ENCODE data around the gene CNTN4.

CNTN4 gene

DNA sequence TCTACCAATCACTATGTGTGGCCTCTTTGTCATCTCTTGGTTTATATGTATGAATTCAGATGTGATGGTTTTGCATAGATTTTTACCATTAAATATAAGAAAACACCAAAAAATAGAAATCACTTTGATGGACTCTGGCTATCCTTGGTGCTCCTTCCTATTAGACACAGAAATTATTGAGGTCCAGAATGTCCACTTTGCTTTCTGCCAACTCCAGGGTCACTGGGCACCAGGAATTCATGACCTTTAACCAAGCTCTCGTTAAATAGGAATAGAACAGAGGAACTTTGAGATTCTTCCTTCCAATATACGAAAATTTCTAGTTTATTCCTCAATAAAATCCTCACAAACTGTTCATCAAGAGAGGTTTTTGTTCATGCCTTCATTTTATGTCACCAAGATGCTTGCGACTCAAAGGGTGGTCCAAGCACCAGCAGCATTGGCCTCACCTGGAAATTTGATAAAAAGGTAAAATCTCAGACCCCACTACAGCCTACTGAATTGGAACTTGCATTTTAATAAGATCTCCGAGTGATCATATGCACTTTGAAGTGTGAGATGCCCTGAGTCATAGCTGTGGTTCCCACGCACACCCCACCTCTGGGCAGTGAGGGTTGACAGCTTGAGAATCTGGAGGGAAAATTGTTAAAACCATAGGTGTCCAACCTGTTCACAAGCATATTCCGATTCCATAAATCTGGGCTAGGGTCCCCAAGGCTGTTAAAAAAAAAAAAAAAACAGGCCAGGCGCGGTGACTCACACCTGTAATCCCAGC, 725.0 kb downstream of the CNTN4 start:
- no peak for DNase-seq

DNA sequence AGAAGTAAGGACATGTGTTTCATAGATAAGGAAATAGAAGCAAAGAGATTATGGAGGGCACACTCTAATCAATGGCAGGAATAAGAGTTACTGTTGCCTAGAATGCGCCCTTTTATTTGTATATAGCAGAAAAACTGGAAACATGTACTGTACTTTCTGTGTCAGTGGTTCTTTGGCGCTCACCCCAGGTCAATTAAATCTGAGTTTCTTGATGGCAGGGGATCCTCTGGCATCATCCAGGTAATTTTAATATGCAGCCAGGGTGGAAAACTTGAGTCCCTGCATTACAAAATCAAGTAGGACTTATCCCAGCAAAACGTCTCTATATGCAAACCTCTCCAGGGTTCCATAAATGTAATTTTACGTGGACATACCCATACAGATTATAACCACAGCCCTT, 727.4 kb downstream of the CNTN4 start:
- DNase-seq, result no peak

DNA sequence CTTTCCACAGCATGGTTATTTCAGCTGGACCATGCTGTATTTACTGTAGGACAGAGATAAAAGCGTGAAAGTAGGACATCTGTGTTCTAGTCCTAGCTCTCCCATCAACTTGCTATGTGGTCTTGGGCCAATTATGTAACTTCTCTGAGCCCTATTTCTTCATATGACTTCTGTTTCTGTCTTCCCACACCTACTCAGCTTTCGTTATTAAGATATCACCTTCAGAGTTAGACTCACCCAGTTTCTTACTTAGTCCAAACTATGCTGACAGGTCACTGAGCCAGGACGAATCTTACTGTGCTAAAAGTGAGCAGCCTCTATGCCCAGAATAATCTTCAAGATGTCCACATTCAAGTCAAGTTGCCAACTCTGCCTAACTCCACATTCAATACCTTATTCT, 727.8 kb downstream of the CNTN4 start:
- DNase-seq, result no peak

DNA sequence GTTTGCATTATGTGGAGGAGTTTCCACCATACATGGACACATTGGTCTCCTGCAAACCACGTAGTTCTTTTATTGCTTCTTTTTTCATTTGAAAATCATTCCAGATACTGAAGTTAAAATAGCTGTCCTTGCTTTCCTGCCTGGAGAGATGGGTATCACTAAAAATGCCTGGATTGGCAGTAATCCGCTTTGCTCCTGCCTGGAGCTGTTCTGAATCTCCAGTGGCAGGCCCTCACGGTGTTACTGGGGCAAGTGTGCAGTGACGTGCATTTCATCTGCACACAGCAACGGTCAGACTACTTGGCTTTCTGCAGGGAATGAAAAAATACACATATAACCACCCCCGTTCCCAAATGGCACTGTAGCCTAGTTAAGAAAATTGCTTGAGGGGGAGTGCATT, 738.6 kb downstream of the CNTN4 start:
- DNase-seq, result no peak

DNA sequence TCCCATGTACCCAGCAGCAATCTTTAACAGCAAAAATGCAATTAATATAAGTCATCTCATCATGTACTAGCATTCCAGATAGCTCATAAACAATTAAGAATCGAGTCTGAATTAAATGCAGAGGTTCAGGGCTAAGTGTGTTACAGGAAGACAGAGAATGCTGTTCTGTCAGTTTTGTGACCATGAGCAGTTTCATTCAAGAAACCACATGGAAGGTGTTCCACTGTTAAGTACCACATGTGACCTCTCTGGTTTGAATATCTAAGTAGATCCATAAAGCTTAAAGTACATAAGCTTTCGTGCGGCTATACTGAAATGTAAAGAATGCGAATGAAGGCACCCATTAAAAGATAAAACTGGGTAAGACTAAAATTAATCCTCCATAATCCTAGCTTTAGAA, 739.2 kb downstream of the CNTN4 start:
- no peak for DNase-seq

DNA sequence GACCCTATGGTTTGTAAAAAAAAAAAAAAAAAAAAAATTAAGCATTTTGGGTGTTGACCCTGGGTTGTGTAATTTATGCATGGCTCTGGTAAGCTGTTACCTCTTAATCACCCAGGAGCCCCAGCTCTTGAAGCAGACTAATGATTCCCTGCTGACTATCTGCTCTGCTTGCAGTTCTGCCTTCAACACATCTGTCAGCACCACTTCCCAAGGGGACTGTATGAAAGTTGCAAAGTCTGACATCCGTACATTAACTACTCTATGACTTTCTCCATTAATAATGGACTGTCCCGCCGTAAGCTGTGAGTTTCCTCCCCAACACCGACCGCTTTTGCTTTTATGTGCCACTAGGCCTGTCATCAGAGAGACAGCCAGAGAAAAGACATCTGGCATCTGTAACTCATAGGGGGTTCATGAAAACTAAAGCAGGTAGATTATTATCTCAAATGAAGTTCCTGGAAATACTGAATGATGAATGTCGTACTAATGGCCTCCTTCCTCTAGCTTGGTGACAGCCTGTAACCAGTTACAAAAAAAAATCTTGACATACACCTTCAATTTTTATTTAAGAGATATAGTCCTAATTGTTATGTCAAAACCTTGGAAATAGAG, 740.0 kb downstream of the CNTN4 start:
- no peak for DNase-seq

DNA sequence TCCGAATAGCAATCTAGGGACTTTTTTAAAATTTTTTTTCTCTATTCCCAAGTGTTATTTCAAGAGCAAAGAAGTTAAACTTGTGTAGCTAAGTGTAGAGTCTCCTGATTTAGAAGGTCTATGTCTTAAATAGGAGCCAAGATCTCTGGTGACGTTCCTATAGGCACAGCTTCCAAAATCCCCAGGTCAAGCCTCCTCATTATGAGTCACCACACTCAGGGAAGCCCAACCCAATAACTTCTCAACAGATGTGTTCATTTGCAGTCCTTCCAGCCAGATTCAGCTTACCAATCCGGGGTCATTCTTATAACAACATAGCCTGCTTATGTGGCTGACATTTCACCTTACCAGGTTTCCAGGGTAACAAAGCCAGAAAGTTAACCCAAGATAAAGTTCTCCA, 741.2 kb downstream of the CNTN4 start:
- DNase-seq, result no peak

DNA sequence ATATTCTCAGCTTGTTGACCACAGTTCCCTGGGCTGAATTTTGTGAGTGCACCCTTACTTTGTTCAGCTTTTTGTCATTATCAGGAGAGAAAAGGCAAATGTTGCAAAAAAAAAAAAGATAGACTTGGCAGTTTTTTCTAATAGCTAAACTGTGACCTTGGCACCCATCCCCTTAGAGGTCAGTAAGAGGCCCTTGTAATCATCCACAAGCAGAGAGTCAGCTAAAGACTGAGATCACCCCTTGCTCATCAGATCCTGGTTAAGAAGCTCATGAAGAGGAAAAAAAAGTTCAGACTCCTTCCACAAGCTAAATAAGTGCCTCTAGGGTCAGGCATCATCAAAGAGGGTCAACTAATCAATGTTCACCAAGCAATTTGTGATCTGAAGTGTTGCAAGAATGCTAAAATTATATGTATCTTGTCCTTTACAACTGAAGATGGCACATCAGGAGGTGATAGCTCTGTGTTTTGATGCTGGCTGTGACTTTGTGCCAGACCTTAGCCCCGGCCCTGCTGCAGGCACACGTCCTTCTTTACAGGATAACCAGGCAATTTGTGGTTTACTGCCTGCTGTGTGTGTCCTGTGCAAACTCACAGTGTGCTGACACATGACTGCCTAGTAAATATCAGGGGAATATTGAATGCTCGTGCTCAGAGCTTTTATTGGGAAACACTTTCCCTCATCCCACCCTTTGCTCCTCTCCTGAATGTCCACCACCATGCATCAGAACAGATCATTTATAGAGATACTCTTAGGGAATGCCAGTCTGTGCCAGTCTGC, 748.6 kb downstream of the CNTN4 start:
- no peak for DNase-seq

DNA sequence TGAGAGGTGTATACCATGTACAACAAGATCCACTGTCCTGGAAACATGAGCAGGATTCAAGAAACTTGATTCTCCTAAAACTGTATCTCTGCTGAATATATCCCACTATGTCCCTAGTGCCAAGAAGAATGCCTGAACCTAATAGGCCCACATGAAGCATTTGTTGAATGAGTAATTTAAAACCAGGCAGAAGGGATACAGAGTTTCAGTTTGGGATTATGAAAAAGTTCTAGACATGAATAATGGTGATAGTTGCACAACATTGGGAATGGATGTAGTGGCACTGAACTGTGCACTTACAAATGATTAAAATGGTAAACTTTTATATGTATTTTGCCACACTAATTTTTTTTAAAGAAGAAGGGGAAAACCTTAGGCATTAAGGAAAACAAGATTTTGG, 750.4 kb downstream of the CNTN4 start:
- no peak for DNase-seq

DNA sequence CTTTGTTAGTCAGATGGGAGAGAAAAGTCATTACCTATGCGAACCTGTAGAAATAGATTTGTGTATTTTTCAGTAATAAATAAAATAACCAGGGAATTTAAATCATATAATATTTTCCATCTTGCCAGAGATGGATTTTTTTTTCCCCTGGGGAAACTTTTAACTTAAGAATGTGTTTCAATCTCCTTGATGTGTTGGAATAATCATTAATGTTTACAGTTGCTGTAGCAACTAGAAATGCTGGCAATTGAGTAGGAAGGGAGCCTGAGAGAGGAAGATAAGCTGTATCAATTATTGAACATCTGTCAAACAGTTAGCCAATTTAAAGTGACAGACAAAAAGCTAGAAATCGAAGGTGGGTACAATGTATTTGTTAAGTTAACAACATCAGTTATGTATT, 752.0 kb downstream of the CNTN4 start:
- no peak for DNase-seq

DNA sequence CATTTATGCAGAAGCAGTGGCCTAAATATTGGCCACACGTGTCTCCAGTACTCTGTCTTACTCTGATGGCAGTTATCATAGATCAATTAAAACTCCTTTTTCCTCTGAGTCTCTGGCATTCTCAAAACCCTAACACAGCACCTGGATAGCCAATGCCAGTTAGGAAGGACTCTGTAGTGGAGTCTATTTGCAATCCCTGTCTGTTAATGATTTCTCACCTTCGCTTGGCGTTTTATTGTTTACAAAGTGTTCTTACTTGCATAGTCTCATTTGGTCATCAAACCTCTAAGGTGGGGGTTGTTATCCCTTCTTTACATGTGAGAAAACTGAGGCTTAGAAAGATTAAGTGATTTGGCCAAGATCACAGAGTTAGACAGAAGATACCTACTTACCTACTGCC, 752.7 kb downstream of the CNTN4 start:
- DNase-seq, result no peak

DNA sequence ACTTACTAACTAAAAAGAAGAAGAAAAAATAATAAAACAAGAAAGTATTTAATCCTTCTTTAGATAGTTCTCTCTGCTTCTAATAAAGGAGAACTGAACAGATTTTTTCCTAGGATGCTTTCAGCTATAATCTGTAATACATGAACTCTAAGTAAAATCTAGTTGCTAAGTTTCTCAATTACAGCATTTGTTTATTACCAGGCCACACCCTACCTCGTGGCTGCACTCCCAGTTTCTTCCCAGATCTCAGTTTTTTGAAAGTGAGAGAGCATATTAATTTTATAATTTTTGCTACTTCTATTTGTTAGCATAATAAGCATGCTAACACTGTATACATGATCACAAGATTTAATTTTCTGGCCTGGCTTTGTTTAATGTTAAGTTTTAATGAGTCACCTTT, 753.2 kb downstream of the CNTN4 start:
- no peak for DNase-seq

DNA sequence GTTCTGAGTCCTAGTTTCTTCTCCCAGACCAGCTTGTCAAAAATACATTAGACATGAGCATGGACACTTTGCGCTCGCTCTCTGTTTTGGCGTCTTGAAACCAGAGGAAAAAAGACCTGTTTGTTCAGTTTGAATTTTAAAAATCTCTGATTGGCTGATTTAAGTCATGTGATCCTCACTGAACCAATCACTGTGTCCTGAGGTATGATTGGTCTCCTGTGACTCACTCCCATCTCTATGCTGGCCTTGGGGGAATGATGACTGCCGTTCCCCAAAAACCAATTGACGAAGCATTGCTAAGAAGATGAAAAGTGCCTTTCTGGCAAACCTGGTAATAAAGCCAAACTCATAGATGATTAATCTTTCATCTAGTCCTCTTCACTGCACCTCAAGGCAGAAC, 755.0 kb downstream of the CNTN4 start:
- no peak for DNase-seq

DNA sequence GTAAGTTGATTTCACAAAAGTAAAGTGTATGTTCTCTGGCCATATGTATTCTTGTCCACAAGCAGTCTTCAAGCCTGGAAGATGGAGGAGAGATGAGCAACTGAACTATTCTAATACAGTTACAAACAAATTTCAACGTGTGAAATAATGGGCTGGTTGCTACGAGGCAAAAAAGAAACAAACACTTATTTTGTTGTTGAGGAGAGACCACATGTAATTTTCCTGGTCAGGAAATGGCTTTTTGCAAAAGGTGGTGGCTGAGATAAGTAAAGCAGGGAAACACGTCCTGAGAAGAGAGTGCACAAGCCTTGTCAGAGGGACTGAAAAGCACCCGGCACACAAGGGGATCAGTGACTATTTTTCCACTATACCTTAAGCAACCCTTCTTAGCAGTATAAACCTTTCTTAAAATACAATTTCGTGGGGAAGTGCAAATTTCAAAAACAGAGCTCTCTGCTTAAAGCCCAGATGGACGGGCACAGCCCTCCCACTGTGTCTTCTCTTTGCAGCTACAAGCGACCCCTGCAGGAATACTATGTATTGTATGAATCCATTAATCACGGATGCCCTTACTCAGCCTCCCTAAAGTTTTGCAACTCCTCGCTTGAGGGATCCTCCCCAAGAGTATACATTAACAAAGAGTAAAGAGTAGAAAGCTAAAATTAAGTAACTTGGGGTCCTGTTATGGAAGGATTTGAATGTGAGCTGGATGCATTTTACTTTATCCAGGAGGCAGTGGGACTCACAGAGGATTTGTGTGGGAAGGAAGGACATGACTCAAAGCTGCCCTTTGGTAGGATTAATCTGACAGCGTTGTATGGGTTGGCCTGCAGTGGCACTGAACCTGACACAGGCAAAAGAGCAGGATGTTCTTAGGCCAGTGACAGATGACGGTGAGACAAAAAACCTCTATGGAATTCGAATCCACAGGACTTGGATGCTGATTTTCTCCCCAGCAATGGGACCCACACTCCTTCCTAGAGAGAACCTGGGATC, 757.8 kb downstream of the CNTN4 start:
- no peak for DNase-seq

DNA sequence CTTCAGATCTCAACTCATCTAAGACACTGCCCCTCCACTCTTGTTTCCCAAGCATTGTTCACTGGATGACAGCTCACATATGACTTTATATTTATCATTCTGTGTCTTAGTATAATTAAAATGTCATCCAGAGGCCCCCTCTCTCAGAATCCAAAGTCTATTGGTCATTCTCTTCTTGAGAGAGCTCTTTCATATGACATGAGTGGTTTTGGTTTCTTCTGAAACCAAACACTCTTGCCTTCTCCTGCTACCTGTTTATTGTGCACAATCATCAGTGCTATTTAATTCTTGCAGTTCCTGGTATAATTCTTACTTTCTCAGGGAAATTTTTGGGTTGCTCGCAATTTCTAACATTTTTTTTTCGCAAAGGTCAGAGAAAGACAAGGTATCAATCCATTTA, 762.0 kb downstream of the CNTN4 start:
- no peak for DNase-seq

DNA sequence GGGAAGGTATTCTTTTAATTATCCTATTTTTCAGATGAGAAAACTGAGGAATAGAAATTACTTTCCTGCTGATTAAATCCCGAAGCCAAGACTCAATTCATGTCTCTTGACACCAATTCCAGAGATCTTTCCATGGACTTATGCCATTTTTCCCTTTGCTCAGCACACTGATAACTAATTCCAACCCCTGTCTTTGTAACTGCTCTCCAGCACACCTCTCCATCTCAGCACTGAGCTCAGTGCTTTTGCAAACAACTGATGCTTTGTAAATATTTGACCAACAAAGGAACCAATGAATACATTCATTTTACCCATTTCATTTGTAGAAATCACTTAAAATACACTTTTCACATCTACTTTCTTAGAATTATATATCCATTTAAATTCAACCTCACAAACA, 762.5 kb downstream of the CNTN4 start:
- no peak for DNase-seq

DNA sequence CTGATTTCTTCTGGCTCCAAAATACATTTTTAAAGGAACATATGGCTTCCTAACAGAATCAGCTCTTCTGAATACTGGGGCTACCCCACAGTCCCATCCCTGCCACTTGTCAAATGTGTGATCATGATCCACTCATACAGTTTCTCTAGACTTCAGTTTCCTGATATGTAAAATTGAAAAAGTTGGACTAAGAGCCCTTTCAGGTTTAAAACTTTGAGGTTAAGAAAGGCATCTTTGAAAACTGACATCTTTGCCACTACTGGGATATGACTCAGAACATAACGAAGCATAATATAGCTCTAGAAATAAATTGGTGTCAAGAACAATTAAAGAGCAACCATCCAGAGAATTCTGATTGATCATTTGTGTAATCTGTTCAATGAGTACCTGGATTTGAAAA, 763.3 kb downstream of the CNTN4 start:
- no peak for DNase-seq

DNA sequence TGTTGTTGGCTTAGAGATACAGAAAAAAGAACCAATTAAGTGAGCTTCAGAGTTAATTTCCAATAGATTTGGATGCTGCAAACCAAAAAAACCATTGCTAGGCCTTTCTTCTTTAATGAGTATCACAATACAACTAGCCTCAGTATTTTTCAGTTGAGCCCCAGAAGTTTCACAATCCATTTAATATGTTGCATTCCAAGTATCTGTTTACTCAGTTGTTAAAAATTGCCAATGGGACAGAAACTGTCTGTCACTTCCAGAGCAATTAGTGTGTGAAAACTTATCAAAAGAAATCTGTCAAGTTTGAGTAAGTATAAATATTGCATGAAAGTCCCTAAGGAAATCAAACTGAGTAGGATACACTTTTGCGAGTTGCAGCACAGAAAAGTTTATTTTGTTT, 763.7 kb downstream of the CNTN4 start:
- DNase-seq, result no peak

DNA sequence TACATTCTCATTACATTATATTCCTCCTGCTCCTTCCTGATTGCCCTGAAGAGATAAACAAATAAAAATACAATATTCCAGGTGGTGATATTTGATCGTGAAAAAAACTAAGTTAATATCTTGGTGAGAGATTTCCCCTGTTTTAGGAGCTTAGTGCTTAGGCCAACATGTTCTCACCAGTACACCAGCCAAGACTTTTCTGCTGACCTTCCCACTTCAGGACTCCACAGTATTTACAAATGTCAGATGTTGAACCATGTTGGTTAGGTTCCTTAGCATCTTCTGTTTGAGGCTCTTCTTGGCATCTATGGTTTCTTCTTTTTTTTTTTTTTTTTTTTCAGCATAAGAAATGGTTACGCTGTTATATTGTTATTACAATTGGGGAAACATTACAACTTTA, 764.5 kb downstream of the CNTN4 start:
- DNase-seq, result no peak

DNA sequence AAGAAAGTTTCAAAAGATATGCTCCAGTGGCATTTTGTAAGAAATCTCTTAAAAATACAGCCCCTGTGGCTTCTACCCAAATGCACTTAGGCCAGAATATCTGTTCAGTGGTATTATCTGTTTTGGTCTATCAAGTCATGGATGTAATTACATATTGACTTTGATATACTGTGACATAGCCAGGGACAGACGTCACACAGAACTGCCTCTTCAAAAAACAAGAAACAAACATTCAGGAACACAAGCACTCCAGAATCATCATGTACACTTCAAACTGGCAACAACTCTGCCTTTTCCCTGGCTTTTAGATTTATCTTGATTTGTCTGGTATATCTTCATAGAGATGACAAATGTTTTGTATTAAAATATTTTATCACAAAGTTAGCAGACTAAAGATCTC, 771.2 kb downstream of the CNTN4 start:
- no peak for DNase-seq

DNA sequence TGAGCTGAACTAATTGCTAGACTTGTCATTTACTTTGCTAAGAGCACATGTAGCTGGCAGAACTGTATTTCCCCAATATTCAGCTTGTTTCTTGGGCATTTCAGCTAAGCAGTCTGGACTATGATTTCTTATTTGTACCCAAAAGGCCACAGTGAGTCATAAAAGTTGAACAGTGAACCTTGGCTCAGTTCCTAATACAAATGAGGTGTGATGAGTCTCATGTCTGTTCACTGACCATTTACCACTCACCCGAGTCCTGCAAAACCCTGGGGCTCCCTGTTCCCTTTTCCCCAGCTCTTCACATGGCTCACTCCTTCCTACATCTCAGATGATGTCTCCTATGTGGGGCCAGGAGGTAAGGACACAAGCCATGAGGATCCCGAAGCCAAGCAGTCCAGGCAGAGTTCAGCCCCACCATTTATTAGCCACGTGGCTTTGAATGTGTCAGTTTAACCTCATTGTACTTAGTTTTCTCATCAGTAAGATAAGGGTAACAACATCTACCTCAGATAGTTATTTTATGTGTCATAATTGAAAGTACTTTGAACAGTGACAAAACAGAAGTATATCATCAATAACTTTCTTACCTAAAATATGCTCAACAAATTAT, 772.2 kb downstream of the CNTN4 start:
- no peak for DNase-seq

DNA sequence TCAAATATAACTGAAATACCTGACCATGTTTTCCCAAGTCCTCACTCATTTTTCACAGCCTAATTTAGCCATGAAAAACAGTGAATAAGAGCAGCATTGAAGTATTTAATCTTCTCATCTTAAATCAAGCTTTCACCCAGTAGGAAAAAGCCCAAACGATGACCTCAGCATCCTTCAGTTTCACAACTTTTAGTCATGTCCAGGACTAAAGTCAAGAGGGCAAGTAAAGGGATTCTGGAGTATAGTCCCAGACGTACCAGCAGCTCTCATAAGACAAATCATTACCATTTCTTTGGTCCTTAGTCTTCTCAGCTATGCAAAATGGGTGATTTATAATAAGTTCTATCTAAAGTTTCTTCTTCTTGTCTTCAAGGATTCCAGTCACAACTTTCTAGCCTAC, 774.2 kb downstream of the CNTN4 start:
- DNase-seq, result no peak

DNA sequence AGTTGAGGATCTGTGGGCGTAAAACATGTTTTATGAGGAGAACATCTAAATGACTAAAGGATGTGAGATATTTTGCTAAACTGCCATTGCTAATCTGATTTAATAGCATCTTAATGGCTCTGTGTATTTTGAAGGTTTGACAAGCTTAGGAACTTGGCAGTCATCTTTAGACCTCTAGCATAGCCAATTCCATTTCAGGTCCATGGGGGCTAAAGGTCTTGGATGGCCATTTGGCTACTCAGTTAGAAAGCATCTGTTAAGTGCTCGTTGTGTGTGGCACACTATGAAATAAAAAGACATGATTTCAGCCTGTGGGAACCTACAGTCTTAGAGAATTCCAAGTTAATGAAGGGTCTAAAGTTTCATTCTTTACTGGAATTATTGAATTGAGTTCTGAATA, 775.3 kb downstream of the CNTN4 start:
- no peak for DNase-seq

Data from cortex of kidney (tissue), 1 donor.